ENCODE results near the gene OAT.

DNA sequence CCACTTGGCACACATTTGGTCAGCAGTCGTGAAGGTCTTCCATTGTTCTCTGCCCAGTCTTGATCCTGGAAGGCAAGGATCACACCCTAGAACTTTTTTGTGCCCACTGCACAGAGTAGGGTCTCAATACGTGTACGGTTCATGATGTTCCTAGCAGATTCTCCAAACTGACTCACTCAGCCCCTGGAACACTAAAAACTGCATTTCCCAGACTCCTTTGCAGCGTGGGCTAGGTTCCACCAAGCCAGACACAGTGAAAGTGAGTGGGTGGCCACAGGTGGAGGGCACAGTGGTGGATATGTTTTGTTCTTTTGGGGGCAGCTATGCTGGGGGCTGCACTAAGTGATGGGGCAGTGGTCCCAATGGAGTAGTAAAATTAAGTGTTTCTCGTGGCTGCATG is 41.4 kb upstream of the OAT start:
- TF ChIP-seq, protein P1, sequence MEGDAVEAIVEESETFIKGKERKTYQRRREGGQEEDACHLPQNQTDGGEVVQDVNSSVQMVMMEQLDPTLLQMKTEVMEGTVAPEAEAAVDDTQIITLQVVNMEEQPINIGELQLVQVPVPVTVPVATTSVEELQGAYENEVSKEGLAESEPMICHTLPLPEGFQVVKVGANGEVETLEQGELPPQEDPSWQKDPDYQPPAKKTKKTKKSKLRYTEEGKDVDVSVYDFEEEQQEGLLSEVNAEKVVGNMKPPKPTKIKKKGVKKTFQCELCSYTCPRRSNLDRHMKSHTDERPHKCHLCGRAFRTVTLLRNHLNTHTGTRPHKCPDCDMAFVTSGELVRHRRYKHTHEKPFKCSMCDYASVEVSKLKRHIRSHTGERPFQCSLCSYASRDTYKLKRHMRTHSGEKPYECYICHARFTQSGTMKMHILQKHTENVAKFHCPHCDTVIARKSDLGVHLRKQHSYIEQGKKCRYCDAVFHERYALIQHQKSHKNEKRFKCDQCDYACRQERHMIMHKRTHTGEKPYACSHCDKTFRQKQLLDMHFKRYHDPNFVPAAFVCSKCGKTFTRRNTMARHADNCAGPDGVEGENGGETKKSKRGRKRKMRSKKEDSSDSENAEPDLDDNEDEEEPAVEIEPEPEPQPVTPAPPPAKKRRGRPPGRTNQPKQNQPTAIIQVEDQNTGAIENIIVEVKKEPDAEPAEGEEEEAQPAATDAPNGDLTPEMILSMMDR (IDR thresholded peaks at IDR 0.05; ENCODE audit: extremely low read depth in 1 of 2, insufficient read depth in 1 of 2, low read depth in 1 of 2, low read length in 2 of 2): no peak
- TF ChIP-seq JUN (IDR thresholded peaks at IDR 0.05; ENCODE audit: borderline replicate concordance, insufficient read depth, insufficient read length, low read depth): no peak
